ENCODE measurements around the gene WNT9A.
A peak's percentile ranks its signal among the peaks of the same experiment; 100 is the strongest.
"Not testable (repeated sequence)": the region's sequence is repeated elsewhere in the genome, so short reads cannot be mapped to it uniquely, and the experiment has no call there.

Gene WNT9A

GRCh38 chr1:227947676-227948492, at the start of gene WNT9A:
WNT9A (minus strand) TSS chr1:227947932; CDS start chr1:227947887, 45 bp downstream.
- DNase-seq (ENCODE audit: low read depth) = peak; percentile 16

- no peak for DNase-seq (ENCODE audit: low read depth)
These were observed 48.6 kb upstream of the WNT9A start for GRCh38 chr1:227996187-227996950.

GRCh38 chr1:227994632-227995300, 47.0 kb upstream of the WNT9A start:
- DNase-seq (ENCODE audit: low read depth) = no peak

GRCh38 chr1:227987181-227987580, 39.4 kb upstream of the WNT9A start:
- DNase-seq (ENCODE audit: low read depth) = no peak

GRCh38 chr1:227975583-227976283, 28.0 kb upstream of the WNT9A start:
- not testable (repeated sequence) for DNase-seq (ENCODE audit: low read depth)

- DNase-seq (ENCODE audit: low read depth) = not testable (repeated sequence)
These were observed 26.1 kb upstream of the WNT9A start for GRCh38 chr1:227973724-227974288.

GRCh38 chr1:227972843-227973374, 25.2 kb upstream of the WNT9A start:
- not testable (repeated sequence) for DNase-seq (ENCODE audit: low read depth)

GRCh38 chr1:227972283-227972679, 24.5 kb upstream of the WNT9A start:
- not testable (repeated sequence) for DNase-seq (ENCODE audit: low read depth)

GRCh38 chr1:227971643-227972282, 24.0 kb upstream of the WNT9A start:
- not testable (repeated sequence) for DNase-seq (ENCODE audit: low read depth)

GRCh38 chr1:227971216-227971615, 23.5 kb upstream of the WNT9A start:
- not testable (repeated sequence) for DNase-seq (ENCODE audit: low read depth)

GRCh38 chr1:227970076-227970995, 22.6 kb upstream of the WNT9A start:
- DNase-seq (ENCODE audit: low read depth) = not testable (repeated sequence)

GRCh38 chr1:227967815-227968214, 20.1 kb upstream of the WNT9A start:
- not testable (repeated sequence) for DNase-seq (ENCODE audit: low read depth)

- not testable (repeated sequence) for DNase-seq (ENCODE audit: low read depth)
These were observed 19.0 kb upstream of the WNT9A start for GRCh38 chr1:227966733-227967132.

GRCh38 chr1:227961651-227962466, 14.1 kb upstream of the WNT9A start:
- DNase-seq (ENCODE audit: low read depth) = no peak

GRCh38 chr1:227959325-227959860, 11.7 kb upstream of the WNT9A start:
- no peak for DNase-seq (ENCODE audit: low read depth)

- DNase-seq (ENCODE audit: low read depth) = no peak
These were observed 11.0 kb upstream of the WNT9A start for GRCh38 chr1:227958617-227959324.

GRCh38 chr1:227955808-227956207, 8.1 kb upstream of the WNT9A start:
- DNase-seq (ENCODE audit: low read depth) = no peak

All from fibroblast of the conjunctiva (primary cell).